ENCODE measurements around the gene RAI14.

Gene RAI14

GRCh38 chr5:34736445-34737115 is 80.5 kb downstream of the RAI14 start:
- no peak overlapping the region for H2AFZ ChIP-seq (ENCODE audit: low read length)
- TF ChIP-seq EZH2phosphoT487 (IDR thresholded peaks at IDR 0.05; ENCODE audit: low read length), result no peak
- TF ChIP-seq EZH2 (optimal IDR thresholded peaks at IDR 0.05; ENCODE audit: low read depth, low read length), result no peak
- TF ChIP-seq CTCF (IDR thresholded peaks at IDR 0.05; ENCODE audit: low read length), result no peak
- no peaks in the 10 kb centered on the region for H3K79me2 ChIP-seq (ENCODE audit: low read length)
- H4K20me1 ChIP-seq (ENCODE audit: insufficient read depth, low read length), result no peaks in the 10 kb centered on the region
- no peak overlapping the region for H3K9ac ChIP-seq (ENCODE audit: low read length)
- H3K4me1 ChIP-seq (ENCODE audit: low read length), result no peaks in the 10 kb centered on the region
- DNase-seq, result no peak
- H3F3A ChIP-seq (ENCODE audit: insufficient read depth, low read length), result no peaks in the 10 kb centered on the region
- no peaks in the 10 kb centered on the region for H3K36me3 ChIP-seq (replicated peaks; ENCODE audit: insufficient read depth, low read length)
- no peaks in the 10 kb centered on the region for H3K27me3 ChIP-seq (replicated peaks; ENCODE audit: insufficient read depth, low read length)
- no peaks in the 10 kb centered on the region for H3K9me3 ChIP-seq (replicated peaks; ENCODE audit: insufficient read depth, low read length)
- no peaks in the 10 kb centered on the region for H3K9me2 ChIP-seq (replicated peaks; ENCODE audit: insufficient read depth, low read length)
- H3K4me2 ChIP-seq (ENCODE audit: low read depth, low read length), result no peak overlapping the region
- H3K4me3 ChIP-seq (ENCODE audit: low read length), result no peak overlapping the region
- H3K27ac ChIP-seq (ENCODE audit: low read length), result no peak overlapping the region

GRCh38 chr5:34737731-34738130 is 81.6 kb downstream of the RAI14 start:
- Histone ChIP-seq H3K79me2 (ENCODE audit: low read length) (no peaks in the 10 kb centered on the region), H3K4me2 (ENCODE audit: low read depth, low read length) (no peak overlapping the region), H3K9me2 (replicated peaks; ENCODE audit: insufficient read depth, low read length) (no peaks in the 10 kb centered on the region), H3F3A (ENCODE audit: insufficient read depth, low read length) (no peaks in the 10 kb centered on the region), H3K4me3 (ENCODE audit: low read length) (no peak overlapping the region), H3K9ac (ENCODE audit: low read length) (no peak overlapping the region), H2AFZ (ENCODE audit: low read length) (no peak overlapping the region), H3K27ac (ENCODE audit: low read length) (no peak overlapping the region), H4K20me1 (ENCODE audit: insufficient read depth, low read length) (no peaks in the 10 kb centered on the region), H3K4me1 (ENCODE audit: low read length) (no peaks in the 10 kb centered on the region), H3K9me3 (replicated peaks; ENCODE audit: insufficient read depth, low read length) (no peaks in the 10 kb centered on the region), H3K27me3 (replicated peaks; ENCODE audit: insufficient read depth, low read length) (no peaks in the 10 kb centered on the region), H3K36me3 (replicated peaks; ENCODE audit: insufficient read depth, low read length) (no peaks in the 10 kb centered on the region)
- no peak for DNase-seq
- no peak for TF ChIP-seq EZH2phosphoT487 (IDR thresholded peaks at IDR 0.05; ENCODE audit: low read length)
- no peak for TF ChIP-seq CTCF (IDR thresholded peaks at IDR 0.05; ENCODE audit: low read length)
- TF ChIP-seq EZH2 (optimal IDR thresholded peaks at IDR 0.05; ENCODE audit: low read depth, low read length), result no peak

- Histone ChIP-seq H3K79me2 (ENCODE audit: low read length) (no peaks in the 10 kb centered on the region), H3F3A (ENCODE audit: insufficient read depth, low read length) (no peaks in the 10 kb centered on the region), H3K4me2 (ENCODE audit: low read depth, low read length) (no peak overlapping the region), H3K9ac (ENCODE audit: low read length) (no peak overlapping the region), H4K20me1 (ENCODE audit: insufficient read depth, low read length) (no peaks in the 10 kb centered on the region), H3K27ac (ENCODE audit: low read length) (no peak overlapping the region), H2AFZ (ENCODE audit: low read length) (no peak overlapping the region), H3K27me3 (replicated peaks; ENCODE audit: insufficient read depth, low read length) (no peaks in the 10 kb centered on the region), H3K36me3 (replicated peaks; ENCODE audit: insufficient read depth, low read length) (no peaks in the 10 kb centered on the region), H3K4me3 (ENCODE audit: low read length) (no peak overlapping the region), H3K4me1 (ENCODE audit: low read length) (no peaks in the 10 kb centered on the region), H3K9me3 (replicated peaks; ENCODE audit: insufficient read depth, low read length) (no peaks in the 10 kb centered on the region), H3K9me2 (replicated peaks; ENCODE audit: insufficient read depth, low read length) (no peaks in the 10 kb centered on the region)
- TF ChIP-seq CTCF (IDR thresholded peaks at IDR 0.05; ENCODE audit: low read length) (no peak), EZH2phosphoT487 (IDR thresholded peaks at IDR 0.05; ENCODE audit: low read length) (no peak), EZH2 (optimal IDR thresholded peaks at IDR 0.05; ENCODE audit: low read depth, low read length) (no peak)
- DNase-seq, result no peak
Measured at GRCh38 chr5:34738381-34738780, 82.3 kb downstream of the RAI14 start.

All from MM.1S (cell line).